GM04503 (cell line): ENCODE data around the gene C1QL4.

Experiments
- DNase-seq: peaks from one replicate; pipeline ENCODE4 v3.0.0-alpha.2; 2012; ENCODE audit warnings: low read depth

C1QL4 gene

DNA sequence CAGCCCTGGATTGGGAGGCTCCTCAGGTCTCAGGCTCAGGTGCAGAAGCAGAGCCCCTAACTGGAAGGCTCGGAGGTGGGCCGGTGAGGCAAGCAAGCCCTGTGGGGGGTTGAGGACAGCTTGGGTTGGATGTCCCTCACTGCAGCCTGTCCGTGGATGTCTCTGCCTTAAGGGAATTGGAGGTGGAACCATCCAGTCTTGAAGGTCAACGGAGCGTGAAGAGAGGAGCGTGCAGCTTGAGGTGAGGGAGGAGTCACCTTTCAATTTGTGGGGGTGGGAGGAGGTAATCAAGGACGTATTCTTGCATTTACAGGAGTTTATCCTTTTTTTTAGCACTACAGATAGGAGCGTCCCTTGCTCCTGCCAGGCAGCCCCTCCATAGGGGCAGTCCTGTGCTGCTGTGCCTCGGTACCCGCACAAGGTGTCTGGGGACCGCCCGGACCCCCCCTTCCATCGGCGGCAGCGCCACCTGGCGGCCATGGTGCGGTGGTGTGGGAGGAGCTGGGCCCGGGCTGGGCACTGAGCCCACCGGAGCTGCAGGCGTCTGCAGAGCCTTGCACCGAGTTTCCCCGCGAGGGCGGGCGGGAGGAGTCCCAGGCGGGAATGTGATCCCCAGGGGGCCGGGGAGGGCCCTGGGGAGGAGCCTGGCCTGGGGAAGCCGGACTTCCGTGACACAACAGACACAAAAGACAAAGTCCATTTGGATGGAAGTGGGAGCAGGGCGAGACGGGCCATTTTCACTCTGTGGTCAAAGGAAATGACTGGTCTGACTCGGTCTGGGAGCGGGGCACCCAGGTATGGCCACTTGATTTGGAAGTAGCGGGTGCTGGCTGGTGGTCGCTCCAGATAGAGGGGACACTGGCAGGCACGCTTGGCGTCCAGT lies 10.6 kb upstream of the C1QL4 start:
- DNase-seq, result no peak

DNA sequence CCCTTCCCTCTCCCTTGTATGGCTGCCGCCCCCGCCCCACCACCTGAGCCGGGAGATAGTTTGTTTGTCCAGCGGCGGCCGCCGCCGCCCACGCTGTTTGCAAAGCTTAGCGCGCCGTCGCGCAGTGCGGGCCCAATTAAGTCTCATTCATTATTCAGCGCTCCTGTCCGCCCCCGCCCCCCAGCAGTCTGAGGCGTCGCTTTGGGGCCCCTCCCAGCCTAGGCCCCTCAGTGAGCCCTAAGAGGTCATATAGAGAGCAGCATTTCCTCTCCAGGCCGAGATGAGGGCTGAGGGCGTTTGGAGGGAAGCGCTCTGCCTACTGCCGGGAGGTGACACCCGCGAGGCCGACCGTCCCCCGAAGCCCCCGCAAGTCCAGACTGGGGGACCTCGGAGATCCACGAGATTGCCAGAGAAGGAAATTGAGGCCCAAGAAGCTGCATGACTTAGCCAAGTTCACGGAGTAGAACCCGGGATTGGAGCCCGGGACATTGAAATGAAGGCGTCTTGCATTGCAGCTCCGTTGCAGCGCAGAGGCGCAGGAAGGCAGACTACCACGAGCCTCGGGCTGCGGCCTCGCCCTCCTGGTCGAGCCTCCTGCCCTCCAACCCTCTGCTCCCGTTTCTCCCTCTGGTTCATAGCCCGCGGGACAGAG lies 9.8 kb upstream of the C1QL4 start, which contains the start of gene DNAJC22:
TSS of gene DNAJC22 (plus strand) at position 230 of the 652 bp plus-strand sequence. CDS start 1,985 bp downstream, outside the sequence.
- DNase-seq, result no peak

DNA sequence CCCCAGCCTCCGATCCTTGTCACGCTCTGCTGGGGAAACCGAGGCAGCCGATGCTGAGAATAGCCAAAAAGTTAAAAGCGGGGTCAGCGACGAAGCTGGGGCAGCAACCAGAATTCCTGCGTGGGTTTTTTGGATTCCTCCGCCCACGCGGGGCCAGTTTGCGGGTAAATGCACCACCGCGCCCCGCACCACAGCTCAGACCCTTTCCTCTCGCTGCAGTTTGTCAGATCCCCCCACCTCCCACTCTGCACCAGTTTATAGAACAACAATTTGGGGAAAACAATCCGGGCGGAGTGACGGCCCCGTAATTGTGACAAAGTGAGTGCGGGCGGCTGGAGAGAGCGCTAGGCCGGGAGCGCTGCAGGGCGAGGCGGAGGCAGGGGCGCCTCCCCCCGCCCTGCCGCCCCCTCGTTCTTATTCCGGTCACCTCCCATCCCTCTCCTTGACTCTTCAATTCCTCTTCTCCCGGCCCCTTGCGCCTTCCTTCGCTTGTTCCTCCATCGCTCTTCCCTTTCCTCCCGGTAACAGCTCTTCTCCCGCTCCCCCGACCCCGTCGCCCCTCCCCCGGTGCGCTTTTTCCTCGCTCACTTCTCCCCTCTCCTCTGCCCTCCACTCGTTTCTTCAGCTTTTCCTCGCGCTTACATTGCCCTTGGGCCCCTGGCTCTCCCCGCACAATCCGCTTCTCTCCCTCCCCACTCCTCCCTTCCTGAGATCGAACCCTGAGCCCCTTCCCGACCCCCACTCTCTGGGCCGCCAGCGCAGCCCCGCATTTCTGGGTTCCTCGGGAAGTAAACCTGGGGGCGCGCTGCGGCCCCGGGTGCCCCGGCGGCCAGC lies 9.1 kb upstream of the C1QL4 start:
- DNase-seq, result no peak

DNA sequence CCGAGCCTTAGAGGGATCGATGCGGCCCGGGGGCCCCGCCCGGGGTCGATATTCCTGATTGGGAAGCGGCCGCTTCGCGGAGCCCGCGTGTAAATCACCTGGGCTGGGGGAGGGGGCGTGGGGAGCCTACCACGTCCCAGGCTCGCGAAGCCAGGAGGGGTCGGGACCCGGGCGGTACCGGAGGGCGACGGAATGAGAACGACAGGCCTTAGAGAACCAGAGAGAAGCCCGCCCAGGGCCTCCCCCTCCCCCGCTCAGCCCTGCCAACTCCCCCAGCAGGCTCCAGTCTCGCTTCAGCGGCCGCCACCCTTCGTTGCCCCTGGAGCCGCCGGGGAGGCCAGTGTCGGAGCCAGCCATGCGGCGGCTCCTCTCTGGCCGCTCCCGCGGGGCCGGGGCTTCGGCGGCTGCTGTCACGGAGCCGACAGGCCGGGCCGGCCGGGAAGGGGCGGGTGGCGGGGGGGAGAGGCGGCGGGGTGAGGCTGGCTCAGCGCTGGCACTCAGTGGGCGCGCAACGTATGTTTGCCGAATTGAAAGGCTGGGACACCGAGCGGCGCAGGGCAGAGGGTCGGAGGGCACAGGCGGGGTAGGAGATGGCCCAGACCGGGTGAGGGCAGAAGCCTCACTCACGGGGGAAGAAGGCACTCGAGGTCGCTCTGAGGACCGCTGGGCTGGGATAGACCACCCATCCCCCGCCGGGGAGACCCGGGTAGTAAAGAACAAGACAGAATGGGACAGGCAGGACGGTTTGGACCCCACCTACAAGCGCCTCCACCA lies 8.2 kb upstream of the C1QL4 start:
- no peak for DNase-seq

DNA sequence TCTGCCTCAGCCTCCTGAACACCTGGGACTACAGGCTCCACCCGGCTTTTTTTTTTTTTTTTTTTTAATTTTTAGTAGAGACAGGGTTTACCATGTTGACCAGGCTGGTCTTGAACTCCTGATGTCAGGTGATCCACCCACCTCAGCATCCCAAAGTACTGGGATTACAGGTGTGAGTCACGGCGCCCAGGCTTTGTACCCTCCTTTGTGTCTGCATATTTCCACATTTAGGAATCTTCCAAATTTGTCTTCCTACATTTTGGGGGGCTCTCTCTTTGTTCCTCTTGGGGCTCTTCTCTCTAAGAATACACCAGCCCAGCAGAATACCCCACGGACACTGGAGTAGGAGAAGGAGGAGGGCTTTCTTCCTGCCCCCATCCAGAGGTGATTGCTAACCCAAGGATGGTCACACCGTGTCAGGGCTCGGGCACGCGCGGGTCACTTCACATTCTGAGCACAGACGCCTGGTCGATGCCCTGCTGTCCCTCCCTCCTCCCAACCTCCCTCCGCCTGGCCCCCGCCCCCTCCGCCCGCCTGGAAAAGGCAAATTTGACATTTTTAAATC lies 7.6 kb upstream of the C1QL4 start:
- DNase-seq, result no peak

DNA sequence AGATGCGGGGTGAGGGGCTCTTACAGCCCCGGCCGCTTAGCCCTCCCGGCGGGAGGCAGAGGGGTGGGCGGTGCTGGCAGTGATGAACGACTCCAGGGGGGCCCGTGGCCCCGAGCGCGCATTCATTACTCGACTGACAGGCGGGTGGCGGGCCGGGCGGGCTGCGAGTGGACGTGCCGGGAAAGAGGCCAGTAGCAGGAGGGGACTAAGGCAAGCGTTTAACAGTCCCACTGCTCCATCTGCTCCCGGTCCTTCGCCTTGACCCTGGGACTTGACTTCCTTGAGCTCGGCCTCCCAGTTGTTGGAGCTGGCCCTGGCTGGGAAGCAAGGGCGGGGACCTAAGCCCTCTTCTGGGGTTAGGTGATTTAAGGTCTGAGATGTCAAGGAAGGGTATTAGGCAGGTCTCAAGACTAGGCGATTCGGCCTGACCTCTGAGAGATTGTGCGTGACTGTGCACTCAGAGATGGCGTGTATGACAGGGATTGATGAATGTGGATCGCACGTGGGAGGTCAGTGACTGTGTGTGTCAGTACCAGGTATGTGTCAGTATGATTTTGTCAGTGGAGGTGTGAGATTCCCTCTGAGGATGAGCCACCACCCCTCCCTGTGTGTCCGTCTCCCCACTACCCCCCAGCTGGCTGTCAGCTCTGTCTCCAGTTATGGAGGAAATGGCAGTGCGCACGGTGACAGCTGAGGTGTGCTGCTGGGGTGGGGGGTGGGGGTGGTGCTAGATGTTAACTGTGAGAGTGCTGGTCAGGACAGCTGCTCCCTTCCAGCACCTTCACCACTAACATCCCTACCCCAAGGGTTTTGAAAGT lies 6.1 kb upstream of the C1QL4 start:
- no peak for DNase-seq

DNA sequence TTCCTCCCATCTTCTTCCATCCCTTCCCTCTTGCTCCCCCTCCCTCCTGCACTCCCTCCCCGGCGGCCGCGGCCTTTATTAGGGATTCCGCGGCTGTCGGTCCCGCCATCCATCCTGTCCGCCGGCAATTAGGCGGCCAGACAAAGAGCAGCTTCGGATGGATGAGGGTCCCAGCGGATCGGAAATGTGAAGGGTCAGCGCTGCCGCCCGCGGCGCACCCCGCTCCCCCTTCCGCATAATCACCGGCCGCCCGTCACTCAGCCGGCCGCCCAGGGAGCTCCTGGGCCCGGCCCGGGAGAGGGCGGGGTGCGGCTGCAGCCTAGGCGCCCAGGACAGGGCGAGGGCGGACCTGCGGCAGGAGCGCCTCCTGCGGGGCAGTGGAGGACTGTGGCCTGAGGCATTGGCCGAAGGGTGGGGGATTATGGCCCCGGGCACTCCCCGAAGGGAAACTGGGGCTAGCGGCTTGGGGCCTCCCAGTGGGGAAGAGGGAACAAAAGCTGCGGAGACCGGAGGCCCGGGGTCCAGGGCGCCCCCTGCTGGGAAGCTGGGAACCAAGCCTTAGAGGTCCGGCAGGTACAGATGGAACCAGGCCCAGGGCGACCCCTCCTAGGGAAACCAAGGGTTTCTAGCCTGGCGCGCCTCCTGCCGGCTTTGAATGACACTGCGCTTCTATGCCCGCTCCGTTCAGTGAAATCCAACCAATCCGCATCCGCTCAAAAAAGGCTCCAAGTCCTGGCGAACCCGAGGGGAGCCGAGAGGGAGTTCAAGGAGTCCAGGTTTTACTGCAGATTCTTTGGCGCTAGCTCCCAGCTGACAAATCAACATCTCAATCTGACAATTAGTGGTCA lies 5.3 kb upstream of the C1QL4 start:
- DNase-seq, result no peak

DNA sequence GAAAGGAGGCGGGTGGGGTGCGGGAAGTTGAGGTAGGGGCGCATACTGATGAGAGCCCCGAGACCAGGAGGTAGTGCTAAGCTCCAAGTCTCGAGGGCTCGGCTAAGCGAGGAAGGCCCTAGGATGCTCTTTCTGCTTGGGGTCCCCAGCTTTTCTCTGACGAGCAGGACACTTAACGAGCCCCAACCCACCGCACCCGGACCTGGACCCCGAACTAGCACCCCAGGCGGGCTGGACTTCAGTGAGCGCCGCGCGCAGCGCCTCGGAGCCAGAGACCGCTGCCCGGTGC lies 4.7 kb upstream of the C1QL4 start:
- no peak for DNase-seq

DNA sequence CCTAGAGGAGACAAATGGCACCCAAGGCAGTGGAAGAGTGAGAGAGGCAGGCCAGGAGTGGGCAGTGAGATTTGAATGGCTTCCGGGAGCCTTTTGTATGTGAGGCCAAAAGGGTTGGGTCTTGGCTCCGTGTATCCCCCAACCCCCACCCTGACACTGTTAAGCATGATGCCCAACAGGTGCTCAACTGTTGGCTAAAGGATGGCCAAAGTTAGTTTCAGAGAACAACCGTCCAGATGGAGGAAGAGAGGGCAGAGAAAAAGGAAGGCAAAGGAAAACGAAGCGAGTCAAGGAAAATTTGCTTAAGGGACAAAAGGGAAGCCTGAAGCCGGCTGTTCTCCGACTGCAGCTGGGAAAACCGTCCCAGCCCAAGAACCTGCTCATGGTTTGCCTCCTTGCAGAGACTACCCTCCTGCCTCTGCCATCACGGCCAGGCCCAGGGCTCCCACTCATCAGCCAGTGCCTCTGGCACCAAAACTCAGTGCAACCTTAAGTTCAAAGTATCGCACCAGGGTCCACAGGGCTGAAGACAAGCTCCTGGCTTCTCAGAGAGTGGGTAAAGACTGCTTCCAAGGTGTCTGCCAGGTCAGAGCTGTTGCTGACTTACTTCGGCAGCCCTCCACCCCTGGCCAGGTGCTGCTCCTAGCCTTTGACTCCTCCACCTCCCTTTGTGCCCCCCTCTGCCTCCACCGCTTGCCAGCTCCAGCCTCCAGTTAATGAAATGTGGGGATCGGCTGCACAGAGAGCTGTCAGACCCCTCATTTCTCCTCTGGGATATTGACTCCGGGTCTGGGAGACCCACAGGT lies 4.2 kb upstream of the C1QL4 start:
- DNase-seq, result no peak

DNA sequence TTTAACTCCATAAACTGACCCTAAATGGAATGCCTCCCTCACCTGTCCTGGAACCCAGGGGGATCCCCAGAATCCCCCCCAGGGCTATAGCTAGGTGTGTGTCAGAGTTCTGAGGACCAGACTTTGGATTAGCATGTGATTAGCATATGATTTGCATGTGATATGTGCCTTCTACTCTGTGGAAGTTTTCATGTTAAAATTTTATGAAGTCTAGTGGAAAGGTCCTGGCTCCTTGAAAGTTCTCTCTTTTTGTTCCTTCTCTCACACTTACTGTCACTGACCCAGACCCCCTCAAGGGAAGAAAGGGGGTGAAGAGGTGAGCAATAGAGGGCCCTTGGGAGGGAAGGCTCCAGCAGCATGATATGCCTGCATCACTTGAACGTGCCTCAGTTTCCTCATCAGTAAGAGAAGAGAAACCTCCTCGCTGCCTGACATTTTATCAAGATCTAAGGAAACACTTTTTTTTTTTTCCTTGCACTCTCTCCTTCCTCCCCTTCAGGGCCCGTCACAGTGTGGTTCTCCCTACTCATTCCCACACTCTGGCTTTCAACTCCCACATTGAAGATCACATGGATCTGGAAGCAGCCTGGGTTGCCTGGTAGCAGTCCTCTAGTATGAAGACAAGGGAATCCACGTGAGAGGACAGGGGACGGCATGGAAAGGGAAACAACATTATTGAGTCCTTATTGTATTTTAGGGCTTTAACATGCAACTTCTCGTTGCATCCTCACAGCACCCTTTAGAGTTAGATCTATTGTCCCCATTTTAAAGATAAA lies 3.3 kb upstream of the C1QL4 start:
- no peak for DNase-seq

DNA sequence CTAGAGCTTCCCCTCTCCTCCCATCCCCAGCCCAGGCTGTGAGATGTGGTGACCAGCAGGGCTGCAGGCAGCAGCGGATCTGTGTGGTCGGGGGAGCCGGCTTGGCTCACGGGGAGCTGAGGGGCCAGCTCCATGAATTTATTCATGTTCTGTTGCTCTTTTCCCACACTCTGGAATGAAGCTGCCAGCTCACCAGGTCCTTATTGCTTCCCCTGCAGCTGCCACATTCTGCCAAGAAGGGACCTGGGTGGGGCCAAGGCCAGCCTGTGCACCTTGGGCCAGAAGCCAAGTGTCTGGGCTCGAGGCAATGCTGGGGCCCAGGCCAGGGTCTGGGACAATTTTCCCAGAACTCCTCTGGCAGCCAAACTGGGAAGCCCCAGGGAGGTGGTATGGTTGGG lies 2.5 kb upstream of the C1QL4 start:
- no peak for DNase-seq

DNA sequence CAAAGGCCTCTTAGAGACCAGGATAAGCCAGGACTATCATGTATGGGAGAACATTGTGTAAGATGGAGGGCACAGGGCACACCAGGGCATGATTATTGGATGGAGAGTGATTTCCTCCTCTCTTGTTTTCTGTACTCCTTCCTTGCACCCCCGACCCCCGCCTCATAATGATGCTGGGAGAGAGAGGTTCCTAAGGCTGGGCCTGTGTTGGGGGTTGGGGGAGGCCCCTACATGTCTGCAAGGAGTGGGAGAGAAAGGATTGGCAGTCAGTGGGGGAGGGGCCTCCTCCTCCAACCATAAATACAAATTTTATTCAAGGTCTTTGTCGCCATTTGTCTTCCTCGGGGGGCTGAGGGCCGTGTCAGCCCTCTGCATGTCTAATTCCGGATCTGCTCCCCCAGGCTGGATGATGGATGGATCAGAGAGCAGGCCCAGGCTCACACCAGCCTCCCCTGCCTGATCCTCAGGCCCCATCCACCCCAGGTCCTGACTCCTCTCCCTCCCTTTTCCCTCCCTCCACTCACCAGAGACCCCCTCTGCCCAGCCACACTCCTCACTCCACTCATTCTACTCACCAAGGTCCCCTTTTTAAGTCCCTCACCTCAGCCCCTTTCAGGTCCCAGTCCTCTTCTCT lies 2.0 kb upstream of the C1QL4 start:
- DNase-seq, result no peak

DNA sequence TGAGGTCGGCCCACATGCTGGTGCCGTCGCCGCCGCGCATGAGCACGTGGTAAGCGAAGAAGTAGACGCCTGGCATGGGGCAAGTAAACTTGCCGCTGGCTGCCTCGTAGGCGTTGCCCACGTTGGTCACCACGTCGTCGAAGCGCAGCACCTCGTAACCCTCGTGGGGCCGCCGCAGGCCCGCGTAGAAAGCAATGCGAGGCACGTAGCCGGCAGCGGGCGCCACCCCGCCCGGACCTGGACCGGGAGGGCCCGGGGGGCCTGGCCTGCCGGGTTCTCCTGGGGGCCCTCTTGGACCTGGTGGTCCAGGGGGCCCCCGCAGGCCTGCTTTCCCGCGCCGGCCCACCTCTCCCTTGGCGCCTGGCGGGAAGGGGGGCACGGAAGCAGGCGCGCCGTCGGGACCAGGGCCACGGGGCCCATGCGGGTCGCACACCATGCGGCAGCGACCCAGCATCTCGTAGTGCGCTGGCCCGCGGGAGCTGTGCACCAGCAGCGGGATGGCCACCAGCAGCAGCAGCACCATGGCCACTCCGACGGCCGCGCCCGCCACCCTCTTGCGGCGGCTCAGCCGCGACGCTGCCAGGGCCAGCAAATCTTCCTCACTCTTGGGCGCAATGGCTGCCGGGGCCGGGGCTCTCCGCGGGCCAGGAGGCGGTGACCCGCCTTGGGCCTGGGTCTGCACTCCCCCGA lies 888 bp downstream of the C1QL4 start:
- DNase-seq, result no peak

DNA sequence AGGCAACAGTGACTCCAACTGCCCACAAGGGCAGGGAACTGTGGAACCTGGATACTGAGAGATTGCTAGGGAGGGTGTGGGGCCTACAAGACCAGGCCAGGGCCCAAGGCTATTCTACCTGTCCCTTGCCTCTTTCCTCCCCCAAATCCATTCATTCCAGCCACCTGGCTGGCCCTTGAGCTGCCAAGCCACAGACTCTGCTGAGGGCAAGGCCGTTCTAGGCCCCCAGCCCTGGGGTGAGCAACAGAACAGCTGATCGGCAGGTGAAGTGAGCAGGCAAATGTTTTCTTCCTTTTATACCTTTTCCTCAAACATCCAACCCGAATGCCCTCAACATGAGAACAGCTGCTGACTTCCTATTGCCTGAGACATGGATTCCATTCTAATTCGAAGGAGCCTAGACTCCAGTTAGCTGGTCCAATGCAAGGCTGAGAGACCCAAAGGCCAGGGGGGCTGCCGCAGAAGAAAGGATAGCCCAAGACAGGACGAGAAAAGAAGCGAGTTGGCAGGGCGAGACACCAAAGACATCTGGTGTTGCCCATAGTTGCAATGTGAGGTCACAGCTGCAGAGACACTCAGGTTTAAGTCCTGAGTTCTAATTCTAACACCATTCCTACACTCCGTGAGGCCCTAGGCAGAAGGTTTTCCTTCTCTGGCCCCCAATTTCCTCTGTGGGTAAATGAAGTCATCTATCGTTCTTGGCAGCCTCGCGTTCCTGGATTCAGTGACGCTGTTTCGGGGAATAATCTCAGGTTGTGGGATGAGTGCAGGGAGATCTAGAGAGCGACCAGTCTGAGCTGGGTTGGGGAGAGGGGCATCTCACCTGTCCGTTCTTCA lies 1.7 kb downstream of the C1QL4 start:
- no peak for DNase-seq

DNA sequence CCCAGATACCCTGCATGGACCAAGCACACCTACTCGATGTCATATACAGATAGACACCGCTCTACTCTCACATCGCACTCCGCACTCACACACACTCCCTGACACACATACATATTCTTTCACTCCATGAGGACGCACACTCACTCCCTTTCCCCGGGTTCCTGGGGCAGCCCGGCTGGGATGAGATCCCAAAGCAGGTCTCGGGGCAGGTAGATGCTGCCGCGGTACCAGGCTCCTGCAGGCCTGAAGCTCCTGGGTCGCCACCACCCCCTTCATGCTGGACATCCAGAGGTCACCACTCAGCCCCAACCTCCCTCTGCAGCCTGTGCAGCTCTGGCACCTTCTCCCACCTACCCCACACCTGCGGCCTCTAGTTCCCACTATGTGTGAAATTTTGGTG lies 2.3 kb downstream of the C1QL4 start:
- no peak for DNase-seq

DNA sequence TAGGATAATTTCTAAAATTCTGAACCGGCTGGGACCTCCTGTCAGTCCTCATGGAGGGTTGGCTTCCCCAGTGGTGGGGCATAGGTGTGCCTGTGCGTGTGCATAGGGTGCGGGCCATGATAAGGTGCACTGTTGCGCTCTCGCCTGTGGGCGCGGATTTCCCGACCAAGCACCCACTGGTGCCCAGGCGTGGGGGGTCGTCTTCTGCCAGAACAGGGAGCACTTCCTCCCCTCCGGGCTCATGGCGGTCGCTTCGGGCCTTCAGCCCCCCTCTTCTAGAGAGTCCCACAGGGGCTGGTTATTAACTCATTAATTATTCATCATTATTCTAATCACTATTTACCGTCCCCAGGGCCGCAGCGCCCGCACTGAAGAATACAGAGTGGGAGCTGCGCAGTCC lies 2.8 kb downstream of the C1QL4 start:
- DNase-seq, result no peak
